Measurements from ENCODE around the gene TOLLIP.

- TF ChIP-seq CTCF (IDR thresholded peaks at IDR 0.05): no peak
- TF ChIP-seq POLR2A (IDR thresholded peaks at IDR 0.05): no peak
These were observed 81.8 kb downstream of the TOLLIP start for GRCh38 chr11:1227551-1228100.

All from right lobe of liver (tissue), 4 donors.